GM23338 (cell line): ENCODE data around the gene CYP11A1. TPM values are rescaled to one million over a fixed set of nuclear protein-coding genes. Genes with fewer than 3 reads are reported as not detected.

ENCODE experiments used
- ATAC-seq: fragments of 200-7000 bp; cut with Tn5 transposase; 3 replicates; pipeline ENCODE4 v1.9.1; 2020
- DNase-seq: peaks from one replicate; pipeline ENCODE4 v3.0.0-alpha.2; 2015; ENCODE audit warnings: low spot score
- H2AFZ ChIP-seq: fragments of 200-600 bp; sonication (generic); 2 replicates; pipeline ENCODE4 v1.8.0; 2016; ENCODE audit warnings: antibody characterized with exemption, mild to moderate bottlenecking, moderate library complexity
- H3F3A ChIP-seq: fragments of 200-600 bp; sonication (generic); replicated peaks from 2 replicates; pipeline ENCODE4 v1.8.0; 2017; ENCODE audit warnings: antibody characterized with exemption, mixed run types, low read depth
- H3K27ac ChIP-seq: fragments of 200-600 bp; sonication (generic); 2 replicates; pipeline ENCODE4 v1.6.1; 2016; ENCODE audit warnings: low read depth
- H3K27me3 ChIP-seq: fragments of 200-600 bp; sonication (generic); 2 replicates; pipeline ENCODE4 v1.8.0; 2016; ENCODE audit warnings: mild to moderate bottlenecking, mixed run types, moderate library complexity; ENCODE audit not compliant: insufficient read depth
- H3K36me3 ChIP-seq: fragments of 200-600 bp; sonication (generic); 2 replicates; pipeline ENCODE4 v1.8.0; 2016; ENCODE audit warnings: mild to moderate bottlenecking; ENCODE audit not compliant: insufficient read depth
- H3K4me1 ChIP-seq: fragments of 200-600 bp; sonication (generic); 2 replicates; pipeline ENCODE4 v1.8.0; 2016; ENCODE audit warnings: mild to moderate bottlenecking, moderate library complexity; ENCODE audit not compliant: insufficient read depth
- H3K4me2 ChIP-seq: fragments of 200-600 bp; sonication (generic); 2 replicates; pipeline ENCODE4 v1.7.1; 2017; ENCODE audit warnings: mixed run types
- H3K4me3 ChIP-seq: fragments of 200-600 bp; sonication (generic); 2 replicates; pipeline ENCODE4 v1.6.1; 2016; ENCODE audit warnings: mixed run types
- H3K79me2 ChIP-seq: fragments of 200-600 bp; sonication (generic); replicated peaks from 2 replicates; pipeline ENCODE4 v1.8.0; 2017; ENCODE audit warnings: mild to moderate bottlenecking; ENCODE audit not compliant: insufficient read depth
- H3K9me2 ChIP-seq: fragments of 200-600 bp; sonication (generic); 2 replicates; pipeline ENCODE4 v1.8.0; 2017; ENCODE audit not compliant: insufficient read depth
- H4K20me1 ChIP-seq: fragments of 200-600 bp; sonication (generic); replicated peaks from 2 replicates; pipeline ENCODE4 v1.8.0; 2017; ENCODE audit warnings: mild to moderate bottlenecking; ENCODE audit not compliant: insufficient read depth
- H3K27ac Mint-ChIP-seq: 2 replicates; pipeline ENCODE4 v1.8.0; 2020; ENCODE audit warnings: inconsistent platforms, mild to moderate bottlenecking, moderate library complexity, mixed read lengths
- H3K27me3 Mint-ChIP-seq: 3 replicates; pipeline ENCODE4 v1.8.0; 2022; ENCODE audit warnings: low read depth, mild to moderate bottlenecking, moderate library complexity, mixed read lengths, inconsistent platforms; ENCODE audit not compliant: insufficient read depth, poor library complexity
- H3K36me3 Mint-ChIP-seq: 3 replicates; pipeline ENCODE4 v1.8.0; 2021; ENCODE audit warnings: low read depth, mild to moderate bottlenecking, inconsistent platforms, moderate library complexity, mixed read lengths
- H3K4me1 Mint-ChIP-seq: 3 replicates; pipeline ENCODE4 v1.8.0; 2020; ENCODE audit warnings: mild to moderate bottlenecking, inconsistent platforms, mixed read lengths
- H3K4me3 Mint-ChIP-seq: 3 replicates; pipeline ENCODE4 v1.8.0; 2021; ENCODE audit warnings: moderate library complexity, mild to moderate bottlenecking, inconsistent platforms, mixed read lengths
- H3K9me3 Mint-ChIP-seq: 3 replicates; pipeline ENCODE4 v1.8.0; 2020; ENCODE audit warnings: moderate library complexity, mild to moderate bottlenecking, inconsistent platforms, mixed read lengths
- CREB1 ChIP-seq: fragments of 250-450 bp; sonication (Bioruptor Pico); IDR thresholded peaks from 2 replicates; pipeline ENCODE4 v1.5.0; 2020; ENCODE audit warnings: low read depth, mild to moderate bottlenecking, moderate library complexity
- CTCF ChIP-seq, 2 experiments: fragments of 200-600 bp in 1 of 2; sonication (generic) in 1 of 2; conservative IDR thresholded peaks; 2 replicates each; pipeline versions ENCODE4 v1.5.1 to v1.6.1; 2016 to 2017; ENCODE audit warnings: antibody characterized with exemption in 2 of 2, low read depth in 2 of 2, mild to moderate bottlenecking in 2 of 2, moderate library complexity in 1 of 2
- ETS1 ChIP-seq: IDR thresholded peaks from 2 replicates; pipeline ENCODE4 v1.6.1; 2016; ENCODE audit warnings: antibody characterized with exemption
- EZH2 ChIP-seq: fragments of 200-600 bp; sonication (generic); IDR thresholded peaks from one replicate; pipeline ENCODE4 v1.8.0; 2017; ENCODE audit warnings: antibody characterized with exemption, mild to moderate bottlenecking, low read depth; ENCODE audit not compliant: unreplicated experiment
- EZH2phosphoT487 ChIP-seq: fragments of 200-600 bp; sonication (generic); IDR thresholded peaks from one replicate; pipeline ENCODE4 v1.8.1; 2018; ENCODE audit warnings: antibody characterized with exemption; ENCODE audit not compliant: unreplicated experiment
- JUNB ChIP-seq: IDR thresholded peaks from one replicate; pipeline ENCODE4 v1.6.1; 2016; ENCODE audit warnings: antibody characterized with exemption; ENCODE audit not compliant: unreplicated experiment
- NANOG ChIP-seq: IDR thresholded peaks from 2 replicates; pipeline ENCODE4 v1.6.1; 2016; ENCODE audit warnings: antibody characterized with exemption, borderline replicate concordance
- REST ChIP-seq: IDR thresholded peaks from one replicate; pipeline ENCODE4 v1.6.1; 2018; ENCODE audit warnings: antibody characterized with exemption; ENCODE audit not compliant: unreplicated experiment
- STAT1 ChIP-seq: IDR thresholded peaks from one replicate; pipeline ENCODE4 v1.6.1; 2016; ENCODE audit warnings: antibody characterized with exemption; ENCODE audit not compliant: unreplicated experiment
- ZNF114 ChIP-seq: fragments of 250-450 bp; sonication (Bioruptor Pico); IDR thresholded peaks from 2 replicates; pipeline ENCODE4 v1.5.0; 2020; ENCODE audit warnings: mild to moderate bottlenecking, moderate library complexity
- ZNF331 ChIP-seq: fragments of 250-450 bp; sonication (Bioruptor Pico); IDR thresholded peaks from 2 replicates; pipeline ENCODE4 v1.5.0; 2020; ENCODE audit warnings: low read depth, mild to moderate bottlenecking, moderate library complexity
- polyA plus RNA-seq: library from polyadenylated mRNA; unstranded; fragments of >200 nt; fragmentation: Nextera tagmentation; extraction: Ambion mirVana; gene quantifications from 2 replicates; pipeline ENCODE4 v1.2.1, GENCODE V29; 2016
- total RNA-seq: library from RNA; depleted of rRNA; stranded (reverse); fragments of >200 nt; shearing (Covaris generic); gene quantifications from 2 replicates; pipeline ENCODE4 v1.2.3, GENCODE V29; 2014

Gene CYP11A1
- total and polyA plus RNA-seq, 2 experiments from 2014 or later = 1.2 to 1.7 TPM

- H3F3A ChIP-seq = no peaks in the 10 kb centered on the region
- Mint-ChIP-seq H3K4me3 (no peak overlapping the region), H3K4me1 (peaks cover 13% of the 10 kb centered on the region), H3K36me3 (no peaks in the 10 kb centered on the region; the same call in 2 of the 3 replicates), H3K27me3 (peaks cover 6% of the 10 kb centered on the region), H3K9me3 (no peaks in the 10 kb centered on the region; the same call in 2 of the 3 replicates), H3K27ac (no peak overlapping the region)
- no peak overlapping the region for H3K4me2 ChIP-seq
- H3K27me3 ChIP-seq = no peaks in the 10 kb centered on the region
- no peak for DNase-seq
- no peaks in the 10 kb centered on the region for H3K79me2 ChIP-seq
- TF ChIP-seq ZNF114 (CRISPR knock-in tag) (no peak), CREB1 (CRISPR knock-in tag) (no peak), ZNF331 (CRISPR knock-in tag) (no peak), EZH2 (no peak), CTCF (conservative IDR thresholded peaks at IDR 0.05; ENCODE audit: low read depth in 2 of 2) (no peak), STAT1 (no peak), NANOG (no peak), JUNB (no peak), REST (no peak)
- no peak overlapping the region for H2AFZ ChIP-seq
- H3K4me1 ChIP-seq = peaks cover 3% of the 10 kb centered on the region; the same call in 1 of the 2 replicates
- 0 out of 2 replicates have a peak overlapping the region, but pooled peaks have one; percentile 32 for H3K27ac ChIP-seq
- H3K9me2 ChIP-seq = no peaks in the 10 kb centered on the region
- ATAC-seq = no peak
- H3K4me3 ChIP-seq = no peak overlapping the region
- H3K36me3 ChIP-seq = no peaks in the 10 kb centered on the region
- no peaks in the 10 kb centered on the region for H4K20me1 ChIP-seq
Observed at GRCh38 chr15:74408815-74409214, 41.4 kb upstream of the CYP11A1 start.

- H3K27ac Mint-ChIP-seq = no peak overlapping the region
- Histone ChIP-seq H3K4me1 (peaks cover 3% of the 10 kb centered on the region; the same call in 1 of the 2 replicates), H4K20me1 (no peaks in the 10 kb centered on the region), H2AFZ (no peak overlapping the region), H3K27ac (no peak overlapping the region), H3K36me3 (no peaks in the 10 kb centered on the region), H3K79me2 (no peaks in the 10 kb centered on the region), H3K27me3 (no peaks in the 10 kb centered on the region), H3F3A (no peaks in the 10 kb centered on the region), H3K9me2 (no peaks in the 10 kb centered on the region), H3K4me2 (no peak overlapping the region), H3K4me3 (no peak overlapping the region)
- H3K4me1 Mint-ChIP-seq = peaks cover 13% of the 10 kb centered on the region
- no peaks in the 10 kb centered on the region for H3K36me3 Mint-ChIP-seq
- H3K9me3 Mint-ChIP-seq = no peaks in the 10 kb centered on the region; the same call in 2 of the 3 replicates
- H3K4me3 Mint-ChIP-seq = no peak overlapping the region
- no peak for ATAC-seq
- no peak for DNase-seq
- H3K27me3 Mint-ChIP-seq = peaks cover 11% of the 10 kb centered on the region
- TF ChIP-seq NANOG = no peak
- TF ChIP-seq EZH2phosphoT487 = no peak
- no peak for TF ChIP-seq ZNF114 (CRISPR knock-in tag)
- TF ChIP-seq REST = no peak
- no peak for TF ChIP-seq CTCF (conservative IDR thresholded peaks at IDR 0.05; ENCODE audit: low read depth in 2 of 2)
- no peak for TF ChIP-seq CREB1 (CRISPR knock-in tag)
- TF ChIP-seq ETS1 = no peak
- TF ChIP-seq EZH2 = no peak
- TF ChIP-seq ZNF331 (CRISPR knock-in tag) = no peak
- TF ChIP-seq JUNB = no peak
Observed at GRCh38 chr15:74408385-74408784, 40.9 kb upstream of the CYP11A1 start.
